Naive thymus-derived CD4-positive, alpha-beta T cell (primary cell): ENCODE data around the gene RAP1B. TPM values are rescaled to one million over a fixed set of nuclear protein-coding genes. Genes with fewer than 3 reads are reported as not detected.
"Not testable (repeated sequence)": the region's sequence is repeated elsewhere in the genome, so short reads cannot be mapped to it uniquely, and the experiment has no call there.

Experiments
- ATAC-seq: fragments of 150-1000 bp; cut with Tn5 transposase; 2 replicates; pipeline ENCODE4 v1.10.0; 2021; ENCODE audit warnings: mild to moderate bottlenecking, moderate library complexity
- CTCF ChIA-PET: fragments of 350-600 bp; sonication (Branson Sonifier 250); formaldehyde crosslinking; loops from one replicate; lab custom pipeline; 2021; ENCODE audit warnings: antibody characterized with exemption; lab: Charles Lee
- POLR2A ChIA-PET: fragments of 350-600 bp; sonication (Branson Sonifier 250); formaldehyde crosslinking; loops from one replicate; lab custom pipeline; 2021; ENCODE audit warnings: antibody characterized with exemption, inconsistent platforms; lab: Charles Lee
- DNase-seq, 9 donors: peaks; one replicate each; pipeline versions ENCODE4 v3.0.0 to v3.0.0-alpha.2; 2020 to 2022; ENCODE audit warnings: mixed read lengths in 1 of 9
- H3K27ac ChIP-seq: one replicate; pipeline ENCODE4 v1.7.0; 2013; ENCODE audit warnings: mild to moderate bottlenecking, low read depth, low read length, moderate library complexity
- H3K27me3 ChIP-seq, 2 donors: one replicate each; pipeline ENCODE4 v1.7.0; 2013; ENCODE audit warnings: low read length in 2 of 2, mild to moderate bottlenecking in 2 of 2, moderate library complexity in 2 of 2; ENCODE audit not compliant: control insufficient read depth in 2 of 2, insufficient read depth in 2 of 2
- H3K36me3 ChIP-seq, 3 experiments: 1 replicate in 2 of 3; 2 replicates in 1 of 3; pipeline ENCODE4 v1.7.0; 2013; ENCODE audit warnings: low read length in 3 of 3, mild to moderate bottlenecking in 3 of 3, moderate library complexity in 1 of 3; ENCODE audit not compliant: insufficient read depth in 3 of 3, control insufficient read depth in 2 of 3
- H3K4me1 ChIP-seq, 2 donors: one replicate each; pipeline ENCODE4 v1.7.0; 2013; ENCODE audit warnings: low read length in 2 of 2, mild to moderate bottlenecking in 2 of 2, moderate library complexity in 1 of 2; ENCODE audit not compliant: control insufficient read depth in 2 of 2, insufficient read depth in 2 of 2
- H3K4me3 ChIP-seq: 2 replicates; pipeline ENCODE4 v1.7.0; 2013; ENCODE audit warnings: mild to moderate bottlenecking, low read length
- H3K9me3 ChIP-seq, 3 experiments: 1 replicate in 2 of 3; 2 replicates in 1 of 3; pipeline ENCODE4 v1.7.0; 2013; ENCODE audit warnings: low read length in 3 of 3; ENCODE audit not compliant: control insufficient read depth in 2 of 3
- H3K27ac Mint-ChIP-seq, 9 donors: one replicate each; pipeline ENCODE4 v1.8.0; 2020 to 2022; ENCODE audit warnings: mixed read lengths in 9 of 9, mild to moderate bottlenecking in 8 of 9, moderate library complexity in 5 of 9, inconsistent platforms in 2 of 9
- H3K27me3 Mint-ChIP-seq, 5 donors: one replicate each; pipeline ENCODE4 v1.8.0; 2021 to 2022; ENCODE audit warnings: mixed read lengths in 5 of 5, mild to moderate bottlenecking in 1 of 5
- H3K36me3 Mint-ChIP-seq, 5 donors: one replicate each; pipeline ENCODE4 v1.8.0; 2020 to 2022; ENCODE audit warnings: mixed read lengths in 5 of 5, mild to moderate bottlenecking in 3 of 5, inconsistent platforms in 1 of 5
- H3K4me1 Mint-ChIP-seq, 7 donors: one replicate each; pipeline ENCODE4 v1.8.0; 2020 to 2022; ENCODE audit warnings: mixed read lengths in 7 of 7, mild to moderate bottlenecking in 3 of 7, inconsistent platforms in 1 of 7
- H3K4me3 Mint-ChIP-seq, 10 donors: one replicate each; pipeline ENCODE4 v1.8.0; 2020 to 2022; ENCODE audit warnings: mild to moderate bottlenecking in 10 of 10, mixed read lengths in 10 of 10, moderate library complexity in 6 of 10, inconsistent platforms in 2 of 10
- H3K9me3 Mint-ChIP-seq, 11 donors: one replicate each; pipeline ENCODE4 v1.8.0; 2020 to 2022; ENCODE audit warnings: mixed read lengths in 11 of 11, mild to moderate bottlenecking in 4 of 11, inconsistent platforms in 1 of 11, moderate library complexity in 1 of 11
- intact Hi-C, 2 donors: fragments of 100-400 bp; cut with micrococcal nuclease; formaldehyde crosslinking; loops; one replicate each; pipeline ENCODE4 v1.15.1; 2023
- polyA plus RNA-seq, 2 donors: library from polyadenylated mRNA; unstranded; fragments of 300-500 nt; fragmentation: Illumina TruSeq; gene quantifications; one replicate each; pipeline ENCODE4 v1.2.3, GENCODE V29; 2021
- total RNA-seq, 6 experiments: library from RNA in 5 of 6; stranded (reverse) in 5 of 6; gene quantifications; 1 replicate in 5 of 6; 2 replicates in 1 of 6; pipeline ENCODE4 v1.2.3 and lab custom pipeline; 2021 to 2026

Gene RAP1B
- total and polyA plus RNA-seq, 7 experiments from 2014 or later = 202 to 596 (median 224) TPM

- Histone ChIP-seq H3K36me3 (no peaks in the 10 kb centered on the region), H3K27ac (peak overlapping the region; percentile 13), H3K4me3 (no peak overlapping the region), H3K9me3 (no peaks in the 10 kb centered on the region), H3K4me1 (peaks cover 30 to 32% of the 10 kb centered on the region in 2 donors), H3K27me3 (no peaks in the 10 kb centered on the region)
- peak overlapping the region in 5 of 9 donors; percentile 14 to 80 (median 34) for H3K27ac Mint-ChIP-seq
- H3K4me3 Mint-ChIP-seq = peak overlapping the region in 3 of 10 donors; percentile 6 to 36 (median 16)
- DNase-seq = no peak
- POLR2A ChIA-PET = interaction anchor here (2.3 kb wide), 1 partner anchor 13 kb away, joined by 6 read pairs; no protein-coding TSS in a partner anchor
- peaks cover 0 to 3% (median 0%) of the 10 kb centered on the region in 11 donors for H3K9me3 Mint-ChIP-seq
- no peaks in the 10 kb centered on the region for H3K27me3 Mint-ChIP-seq
- no peak for ATAC-seq
- intact Hi-C loops = no loop called here
- peaks cover 21 to 70% (median 58%) of the 10 kb centered on the region in 7 donors for H3K4me1 Mint-ChIP-seq
- CTCF ChIA-PET = interaction anchor here (1.1 kb wide), 1 partner anchor 28 kb away, joined by 3 read pairs; no protein-coding TSS in a partner anchor
- H3K36me3 Mint-ChIP-seq = peaks cover 3 to 10% (median 6%) of the 10 kb centered on the region in 5 donors
Observed at GRCh38 chr12:68671179-68671578, 60.5 kb downstream of the RAP1B start.

DNA sequence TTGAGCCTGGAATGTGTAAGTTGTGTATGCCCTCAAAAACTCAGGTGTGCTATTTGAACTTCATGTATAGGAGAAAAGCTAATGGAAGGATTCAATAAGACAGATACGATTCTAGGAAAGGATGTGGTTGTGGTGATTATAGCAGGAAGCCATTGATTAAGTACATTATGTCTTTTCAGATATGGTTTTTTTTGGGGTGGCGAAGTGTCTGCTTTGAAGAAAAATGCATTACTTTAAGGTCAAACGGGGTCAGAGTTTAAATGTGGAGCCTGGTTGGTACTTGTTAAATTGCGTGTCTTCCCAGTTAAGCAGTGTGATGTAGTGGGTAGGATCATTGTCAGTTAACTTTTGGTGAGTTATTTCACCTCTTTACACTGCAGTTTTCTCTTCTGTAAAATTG is 63.1 kb downstream of the RAP1B start:
- Histone ChIP-seq H3K9me3 (no peaks in the 10 kb centered on the region), H3K27me3 (no peaks in the 10 kb centered on the region), H3K36me3 (no peaks in the 10 kb centered on the region), H3K4me3 (peak overlapping the region; percentile 22), H3K27ac (peak overlapping the region; percentile 46), H3K4me1 (peaks cover 30 to 32% of the 10 kb centered on the region in 2 donors)
- DNase-seq = peak in 7 of 9 donors; percentile 28 to 66 (median 42)
- no peaks in the 10 kb centered on the region for H3K27me3 Mint-ChIP-seq
- H3K4me1 Mint-ChIP-seq = peaks cover 22 to 60% (median 51%) of the 10 kb centered on the region in 7 donors
- POLR2A ChIA-PET = interaction anchor here (0.6 to 2.1 kb wide), 3 partner anchors 14 to 53 kb away, joined by 5 to 11 read pairs (median 5); partner anchors contain the start of gene NUP107
- CTCF ChIA-PET = no interaction called here
- peaks cover 0 to 3% (median 0%) of the 10 kb centered on the region in 11 donors for H3K9me3 Mint-ChIP-seq
- peak; percentile 28 for ATAC-seq
- H3K36me3 Mint-ChIP-seq = peaks cover 4 to 13% (median 6%) of the 10 kb centered on the region in 5 donors
- peak overlapping the region; percentile 39 to 90 (median 76) for H3K4me3 Mint-ChIP-seq
- intact Hi-C loops = loop anchor here (2.0 kb wide), 2 partner anchors 13 to 61 kb away; no protein-coding TSS in a partner anchor
- H3K27ac Mint-ChIP-seq = peak overlapping the region; percentile 72 to 92 (median 84)

DNA sequence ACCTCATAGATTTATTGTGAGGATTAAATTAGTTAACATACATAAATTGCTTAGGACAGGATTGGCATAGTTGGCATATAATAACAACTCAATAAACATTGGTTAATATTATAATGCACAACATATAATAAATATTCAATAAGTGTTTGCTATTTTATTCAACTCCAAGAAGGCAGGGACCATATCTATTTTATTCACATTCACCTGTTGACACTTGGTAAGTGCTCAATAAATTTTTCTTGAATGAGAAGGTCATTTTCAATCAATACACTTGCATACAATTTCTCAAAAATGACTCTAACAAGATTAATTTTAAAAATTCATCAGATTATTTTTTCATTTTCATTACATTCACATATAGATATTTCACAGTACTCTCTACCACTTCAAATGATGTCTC is 63.7 kb downstream of the RAP1B start:
- intact Hi-C loops = loop anchor here (2.0 kb wide), 2 partner anchors 14 to 62 kb away; no protein-coding TSS in a partner anchor
- Mint-ChIP-seq H3K27ac (peak overlapping the region in 8 of 9 donors; percentile 83 to 95 (median 90)), H3K4me3 (peak overlapping the region in 8 of 10 donors; percentile 55 to 90 (median 82)), H3K4me1 (peaks cover 25 to 66% (median 57%) of the 10 kb centered on the region in 7 donors), H3K36me3 (peaks cover 4 to 13% (median 7%) of the 10 kb centered on the region in 5 donors), H3K27me3 (no peaks in the 10 kb centered on the region), H3K9me3 (peaks cover 0 to 3% (median 0%) of the 10 kb centered on the region in 11 donors)
- H3K36me3 ChIP-seq = no peaks in the 10 kb centered on the region
- CTCF ChIA-PET = interaction anchor here (0.6 to 1.2 kb wide), 3 partner anchors 13 to 61 kb away, joined by 4 to 5 read pairs (median 5); partner anchors contain the start of gene NUP107
- peak overlapping the region; percentile 46 for H3K27ac ChIP-seq
- ATAC-seq (no peak), DNase-seq (peak in 1 of 9 donors; percentile 11)
- no peaks in the 10 kb centered on the region for H3K27me3 ChIP-seq
- peaks cover 30 to 32% of the 10 kb centered on the region in 2 donors for H3K4me1 ChIP-seq
- H3K4me3 ChIP-seq = peak overlapping the region; percentile 17
- POLR2A ChIA-PET = interaction anchor here (0.6 to 2.2 kb wide), 5 partner anchors 9 to 655 kb away, joined by 3 to 18 read pairs (median 5); partner anchors contain the start of gene RAP1B
- no peaks in the 10 kb centered on the region for H3K9me3 ChIP-seq

DNA sequence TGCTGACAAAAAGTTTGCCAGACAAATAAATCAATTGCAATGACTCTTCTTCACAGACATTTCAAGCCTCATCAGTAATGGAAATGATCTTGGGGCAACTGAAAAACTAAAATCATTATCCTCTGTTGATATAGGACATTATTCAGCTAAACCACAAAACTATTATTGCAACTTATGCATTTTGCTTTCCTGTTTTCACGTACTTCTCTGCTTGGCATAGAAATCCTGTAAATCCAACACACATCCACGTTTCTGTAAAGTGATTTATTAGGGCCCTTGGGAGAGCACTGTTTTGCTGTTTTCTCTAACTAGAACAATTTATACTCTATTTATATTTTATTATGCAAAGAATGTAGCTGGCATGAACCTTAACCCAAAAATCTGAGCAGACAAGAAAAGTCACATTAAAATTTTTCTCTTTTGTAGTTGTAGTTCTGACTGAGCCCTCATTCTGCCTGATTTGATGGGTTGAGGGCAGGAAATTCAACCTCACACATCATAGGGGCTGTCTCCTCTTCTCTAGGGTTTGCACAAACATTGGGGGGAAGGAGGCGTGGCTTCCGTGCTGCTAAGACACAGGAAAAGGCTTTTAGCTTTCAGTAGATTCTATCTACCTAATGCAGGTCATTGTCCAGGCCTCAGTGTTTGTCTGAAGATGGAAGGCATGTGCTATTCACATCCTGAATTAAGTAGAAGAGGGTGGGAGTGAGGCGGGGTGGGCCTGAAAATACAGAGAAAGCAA is 64.6 kb downstream of the RAP1B start:
- Histone ChIP-seq H3K27ac (peak overlapping the region; percentile 46), H3K36me3 (no peaks in the 10 kb centered on the region), H3K9me3 (no peaks in the 10 kb centered on the region), H3K27me3 (no peaks in the 10 kb centered on the region), H3K4me1 (peaks cover 30 to 32% of the 10 kb centered on the region in 2 donors), H3K4me3 (peak overlapping the region; percentile 17)
- peak overlapping the region; percentile 55 to 90 (median 80) for H3K4me3 Mint-ChIP-seq
- ChIA-PET CTCF (interaction anchor here (1.2 kb wide), 1 partner anchor 12 kb away, joined by 5 read pairs; the partner anchor contains the start of gene NUP107), POLR2A (interaction anchor here (0.6 to 2.2 kb wide), 13 partner anchors 10 to 655 kb away, joined by 3 to 18 read pairs (median 4); partner anchors contain the start of genes NUP107, RAP1B and SLC35E3)
- H3K4me1 Mint-ChIP-seq = peaks cover 27 to 73% (median 63%) of the 10 kb centered on the region in 7 donors
- peaks cover 4 to 16% (median 7%) of the 10 kb centered on the region in 5 donors for H3K36me3 Mint-ChIP-seq
- peaks cover 0 to 3% (median 0%) of the 10 kb centered on the region in 11 donors for H3K9me3 Mint-ChIP-seq
- intact Hi-C loops = loop anchor here (1.0 to 2.0 kb wide), 7 partner anchors 11 to 310 kb away; partner anchors contain the start of gene NUP107 (in 2 of the 2)
- DNase-seq = peak; percentile 30 to 87 (median 78)
- ATAC-seq = peak; percentile 98
- peak overlapping the region; percentile 83 to 95 (median 89) for H3K27ac Mint-ChIP-seq
- H3K27me3 Mint-ChIP-seq = no peaks in the 10 kb centered on the region

DNA sequence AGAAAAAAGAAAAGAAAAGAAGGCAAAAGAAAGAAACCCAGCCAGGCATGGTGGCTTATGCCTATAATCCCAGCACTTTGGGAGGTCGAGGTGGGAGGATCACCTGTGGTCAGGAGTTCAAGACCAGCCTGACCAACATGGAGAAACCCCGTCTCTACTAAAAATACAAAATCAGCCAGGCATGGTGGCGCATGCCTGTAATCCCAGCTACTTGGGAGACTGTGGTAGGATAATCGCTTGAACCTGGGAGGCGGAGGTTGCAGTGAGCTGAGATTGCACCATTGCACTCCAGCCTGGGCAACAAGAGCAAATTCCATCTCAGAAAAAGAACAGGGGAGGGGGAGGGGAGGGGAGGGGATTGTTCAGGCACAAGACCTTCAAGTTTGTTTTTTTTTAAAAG is 66.2 kb downstream of the RAP1B start:
- Mint-ChIP-seq H3K4me3 (peak overlapping the region in 2 of 10 donors; percentile 39 to 52), H3K4me1 (peaks cover 24 to 71% (median 58%) of the 10 kb centered on the region in 7 donors), H3K27ac (peak overlapping the region; percentile 29 to 91 (median 85)), H3K36me3 (peaks cover 0 to 18% (median 3%) of the 10 kb centered on the region in 5 donors)
- H3K9me3 ChIP-seq, H3K4me3 ChIP-seq, H3K27me3 ChIP-seq, H3K9me3 Mint-ChIP-seq, intact Hi-C loops, ATAC-seq, H3K36me3 ChIP-seq, DNase-seq, H3K27me3 Mint-ChIP-seq: not testable (repeated sequence)
- ChIA-PET CTCF (interaction anchor here (1.2 kb wide), 1 partner anchor 25 kb away, joined by 3 read pairs; no protein-coding TSS in a partner anchor), POLR2A (interaction anchor here (1.2 to 2.1 kb wide), 2 partner anchors 8 to 18 kb away, joined by 3 to 15 read pairs; no protein-coding TSS in a partner anchor)
- H3K27ac ChIP-seq = peak overlapping the region; percentile 50
- H3K4me1 ChIP-seq = peaks cover 30 to 32% of the 10 kb centered on the region in 2 donors

GRCh38 chr12:68686262-68686594 is 75.5 kb downstream of the RAP1B start:
- no peak for ATAC-seq
- H3K9me3 ChIP-seq = no peaks in the 10 kb centered on the region
- no peak for DNase-seq
- ChIA-PET CTCF (interaction anchor here (1.0 to 2.2 kb wide), 3 partner anchors 11 to 369 kb away, joined by 3 to 5 read pairs (median 4); no protein-coding TSS in a partner anchor), POLR2A (interaction anchor here (1.0 to 1.9 kb wide), 9 partner anchors 11 to 330 kb away, joined by 3 to 11 read pairs (median 4); partner anchors contain the start of gene RAP1B)
- no peaks in the 10 kb centered on the region for H3K9me3 Mint-ChIP-seq
- peaks cover 10 to 55% (median 42%) of the 10 kb centered on the region in 7 donors for H3K4me1 Mint-ChIP-seq
- H3K4me3 ChIP-seq = peak overlapping the region; percentile 90
- intact Hi-C loops = loop anchor here (1.0 to 5.0 kb wide), 13 partner anchors 11 to 1419 kb away; partner anchors contain the start of genes CAND1 (in 2 of the 2), MDM1 (in 2 of the 2), MDM2 (in 2 of the 2) and RAP1B (in 2 of the 2)
- peaks cover 0 to 13% (median 4%) of the 10 kb centered on the region in 3 experiments for H3K36me3 ChIP-seq
- H3K27me3 Mint-ChIP-seq = peaks cover 0 to 2% (median 0%) of the 10 kb centered on the region in 5 donors
- H3K4me3 Mint-ChIP-seq = peak overlapping the region; percentile 94 to 100 (median 98)
- H3K27ac ChIP-seq = peak overlapping the region; percentile 85
- no peaks in the 10 kb centered on the region for H3K27me3 ChIP-seq
- H3K27ac Mint-ChIP-seq = peak overlapping the region; percentile 96 to 100 (median 99)
- H3K36me3 Mint-ChIP-seq = peaks cover 0 to 25% (median 12%) of the 10 kb centered on the region in 5 donors
- peaks cover 13 to 16% of the 10 kb centered on the region in 2 donors for H3K4me1 ChIP-seq
